Measurements from ENCODE around the gene ARHGAP8. TPM values are rescaled to one million over a fixed set of nuclear protein-coding genes. Genes with fewer than 3 reads are reported as not detected.
"Not testable (repeated sequence)": the region's sequence is repeated elsewhere in the genome, so short reads cannot be mapped to it uniquely, and the experiment has no call there.

Gene ARHGAP8
- total RNA-seq, 2 experiments from 2014 or later = 2.2 to 2.9 TPM

DNA sequence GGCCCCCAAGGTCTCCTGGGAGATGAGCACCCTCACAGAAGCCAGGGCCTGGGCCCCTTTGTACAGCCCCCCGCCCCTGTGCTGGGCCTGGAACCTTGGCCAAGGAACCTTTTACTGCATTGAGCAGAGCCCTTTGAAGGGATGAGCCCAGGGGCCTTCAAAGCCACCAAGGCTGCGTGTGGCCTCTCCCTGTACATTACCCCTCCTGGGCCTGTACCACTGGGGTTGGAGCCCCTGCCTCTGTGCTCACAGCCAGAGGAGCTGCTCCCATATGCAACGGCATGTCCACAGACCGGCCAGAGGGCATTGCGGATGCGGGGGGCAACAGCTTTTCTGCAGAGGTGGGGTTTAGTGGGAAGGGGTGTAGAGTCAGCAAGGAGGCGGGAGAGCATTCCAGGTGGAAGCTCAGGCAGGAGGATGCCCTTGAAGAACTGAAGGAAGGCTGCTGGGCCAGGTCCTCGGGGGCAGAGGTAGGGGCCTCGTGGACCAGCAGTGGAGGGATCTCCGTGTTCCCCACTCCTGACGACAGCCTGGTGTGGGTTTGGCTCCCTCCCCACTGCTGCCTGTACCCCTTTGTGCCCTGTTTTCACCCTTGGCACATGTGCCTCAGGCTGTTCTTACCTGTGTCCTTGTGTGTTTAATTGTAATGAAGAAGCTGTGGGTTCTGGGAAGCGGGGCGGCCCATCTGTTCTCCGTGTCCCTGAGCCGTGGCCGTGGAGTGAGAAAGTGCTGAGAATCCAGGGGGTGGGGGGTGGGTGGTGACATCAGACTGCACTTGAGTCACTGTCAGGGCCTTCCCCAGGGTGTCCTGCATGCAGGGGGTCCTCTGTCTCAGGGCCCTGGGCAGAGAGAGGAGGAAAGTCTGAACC is 46.9 kb downstream of the ARHGAP8 start:
- no peaks in the 10 kb centered on the region for H3K9me3 Mint-ChIP-seq
- H3K27me3 Mint-ChIP-seq = no peaks in the 10 kb centered on the region
- no peaks in the 10 kb centered on the region for H3K36me3 Mint-ChIP-seq
- no peak overlapping the region for H3K4me3 Mint-ChIP-seq
- POLR2A ChIA-PET = no interaction called here
- no peak overlapping the region for H3K27ac Mint-ChIP-seq
- ATAC-seq (ENCODE audit: low read depth) = no peak
- no peak for DNase-seq
- peaks cover 19% of the 10 kb centered on the region for H3K4me1 Mint-ChIP-seq

DNA sequence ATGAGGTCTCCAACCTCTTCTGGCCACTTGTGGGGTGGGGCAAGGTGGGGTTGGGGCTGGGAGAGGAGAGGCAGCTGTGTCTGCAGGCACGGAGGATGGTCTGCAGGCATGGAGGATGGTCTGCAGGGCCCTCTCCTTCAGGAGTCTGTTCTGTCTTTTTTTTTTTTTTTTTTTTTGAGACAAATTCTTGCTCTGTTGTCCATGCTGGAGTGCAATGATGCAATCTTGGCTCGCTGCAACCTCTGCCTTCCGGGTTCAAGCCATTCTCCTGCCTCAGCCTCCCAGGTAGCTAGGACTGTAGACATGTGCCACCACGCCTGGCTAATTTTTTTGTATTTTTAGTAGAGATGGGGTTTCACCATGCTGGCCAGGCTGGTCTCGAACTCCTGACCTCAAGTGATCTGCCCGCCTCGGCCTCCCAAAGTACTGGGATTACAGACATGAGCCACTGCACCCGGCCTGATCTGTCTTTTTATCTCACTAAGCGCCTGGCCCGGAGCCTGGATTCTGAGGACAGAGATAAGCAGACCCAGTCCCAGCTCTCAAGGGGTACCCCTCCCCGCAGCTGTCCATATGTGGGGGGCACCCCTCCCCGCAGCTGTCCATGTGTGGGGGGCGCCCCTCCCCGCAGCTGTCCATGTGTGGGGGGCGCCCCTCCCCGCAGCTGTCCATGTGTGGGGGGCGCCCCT is 47.7 kb downstream of the ARHGAP8 start:
- H3K27ac Mint-ChIP-seq; ATAC-seq (ENCODE audit: low read depth); POLR2A ChIA-PET; H3K4me3 Mint-ChIP-seq; DNase-seq; H3K9me3 Mint-ChIP-seq; H3K36me3 Mint-ChIP-seq; H3K27me3 Mint-ChIP-seq: not testable (repeated sequence)
- H3K4me1 Mint-ChIP-seq = peaks cover 22% of the 10 kb centered on the region

- H3K9me3 Mint-ChIP-seq = no peaks in the 10 kb centered on the region
- POLR2A ChIA-PET = interaction anchor here (0.6 kb wide), 1 partner anchor 29 kb away, joined by 6 read pairs; no protein-coding TSS in a partner anchor
- no peaks in the 10 kb centered on the region for H3K36me3 Mint-ChIP-seq
- H3K27ac Mint-ChIP-seq = no peak overlapping the region
- H3K4me1 Mint-ChIP-seq = peaks cover 30% of the 10 kb centered on the region
- DNase-seq = no peak
- H3K4me3 Mint-ChIP-seq = no peak overlapping the region
- ATAC-seq (ENCODE audit: low read depth) = no peak
- H3K27me3 Mint-ChIP-seq = peaks cover 2% of the 10 kb centered on the region
Measured at GRCh38 chr22:44801476-44801875, 49.1 kb downstream of the ARHGAP8 start.

- DNase-seq (no peak), ATAC-seq (ENCODE audit: low read depth) (no peak)
- POLR2A ChIA-PET = no interaction called here
- H3K4me1 Mint-ChIP-seq = peaks cover 30% of the 10 kb centered on the region
- H3K27me3 Mint-ChIP-seq = peaks cover 2% of the 10 kb centered on the region
- no peaks in the 10 kb centered on the region for H3K36me3 Mint-ChIP-seq
- H3K27ac Mint-ChIP-seq = no peak overlapping the region
- H3K4me3 Mint-ChIP-seq = no peak overlapping the region
- H3K9me3 Mint-ChIP-seq = no peaks in the 10 kb centered on the region
Measured at GRCh38 chr22:44802071-44802700, 49.8 kb downstream of the ARHGAP8 start.

DNA sequence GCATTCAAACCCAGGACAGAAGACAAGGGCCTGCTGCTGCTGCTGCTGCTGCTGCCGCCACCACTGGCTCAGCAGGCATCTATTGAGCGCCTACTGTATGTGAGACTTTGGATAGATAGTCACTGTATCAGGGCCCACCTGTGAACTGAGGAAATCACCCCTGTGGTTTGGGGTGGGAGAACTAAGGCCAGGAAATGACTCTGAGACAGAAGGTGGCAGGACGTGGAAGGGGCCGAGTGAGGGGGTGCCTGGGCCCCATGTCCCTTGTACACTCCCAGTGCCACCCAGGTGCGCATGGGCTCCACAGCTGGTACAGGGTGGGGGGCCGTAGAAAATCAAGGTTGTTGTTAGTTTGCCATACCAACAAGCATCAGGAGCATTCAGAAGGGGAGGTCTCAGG is 50.6 kb downstream of the ARHGAP8 start:
- ATAC-seq (ENCODE audit: low read depth) (peak; percentile 64), DNase-seq (no peak)
- peaks cover 2% of the 10 kb centered on the region for H3K27me3 Mint-ChIP-seq
- H3K36me3 Mint-ChIP-seq = no peaks in the 10 kb centered on the region
- peak overlapping the region; percentile 22 for H3K27ac Mint-ChIP-seq
- no peaks in the 10 kb centered on the region for H3K9me3 Mint-ChIP-seq
- H3K4me3 Mint-ChIP-seq = peak overlapping the region; percentile 5
- peaks cover 32% of the 10 kb centered on the region for H3K4me1 Mint-ChIP-seq
- POLR2A ChIA-PET = no interaction called here

GRCh38 chr22:44804327-44804726 is 52.0 kb downstream of the ARHGAP8 start:
- Mint-ChIP-seq H3K4me1 (peaks cover 35% of the 10 kb centered on the region), H3K27ac (no peak overlapping the region), H3K36me3 (no peaks in the 10 kb centered on the region), H3K9me3 (no peaks in the 10 kb centered on the region), H3K27me3 (peaks cover 2% of the 10 kb centered on the region), H3K4me3 (no peak overlapping the region)
- POLR2A ChIA-PET = interaction anchor here (1.2 kb wide), 1 partner anchor 8 kb away, joined by 4 read pairs; no protein-coding TSS in a partner anchor
- ATAC-seq (ENCODE audit: low read depth) (no peak), DNase-seq (no peak)

- H3K4me3 Mint-ChIP-seq = no peak overlapping the region
- peaks cover 35% of the 10 kb centered on the region for H3K4me1 Mint-ChIP-seq
- ATAC-seq (ENCODE audit: low read depth) = no peak
- DNase-seq = no peak
- POLR2A ChIA-PET = interaction anchor here (1.2 kb wide), 1 partner anchor 9 kb away, joined by 4 read pairs; no protein-coding TSS in a partner anchor
- no peaks in the 10 kb centered on the region for H3K9me3 Mint-ChIP-seq
- H3K27me3 Mint-ChIP-seq = peaks cover 2% of the 10 kb centered on the region
- no peaks in the 10 kb centered on the region for H3K36me3 Mint-ChIP-seq
- H3K27ac Mint-ChIP-seq = no peak overlapping the region
Measured at GRCh38 chr22:44805711-44806110, 53.3 kb downstream of the ARHGAP8 start.

- peaks cover 2% of the 10 kb centered on the region for H3K27me3 Mint-ChIP-seq
- H3K9me3 Mint-ChIP-seq = no peaks in the 10 kb centered on the region
- POLR2A ChIA-PET = no interaction called here
- H3K27ac Mint-ChIP-seq = no peak overlapping the region
- H3K4me3 Mint-ChIP-seq = no peak overlapping the region
- H3K4me1 Mint-ChIP-seq = peaks cover 31% of the 10 kb centered on the region
- H3K36me3 Mint-ChIP-seq = no peaks in the 10 kb centered on the region
- ATAC-seq (ENCODE audit: low read depth) (no peak), DNase-seq (no peak)
Measured at GRCh38 chr22:44807232-44807631, 54.9 kb downstream of the ARHGAP8 start.

GRCh38 chr22:44807915-44808690 is 55.7 kb downstream of the ARHGAP8 start:
- Mint-ChIP-seq H3K4me1 (peaks cover 24% of the 10 kb centered on the region), H3K9me3 (no peaks in the 10 kb centered on the region), H3K27me3 (peaks cover 2% of the 10 kb centered on the region), H3K36me3 (no peaks in the 10 kb centered on the region), H3K27ac (no peak overlapping the region), H3K4me3 (no peak overlapping the region)
- POLR2A ChIA-PET = no interaction called here
- ATAC-seq (ENCODE audit: low read depth) = no peak
- DNase-seq = no peak

DNA sequence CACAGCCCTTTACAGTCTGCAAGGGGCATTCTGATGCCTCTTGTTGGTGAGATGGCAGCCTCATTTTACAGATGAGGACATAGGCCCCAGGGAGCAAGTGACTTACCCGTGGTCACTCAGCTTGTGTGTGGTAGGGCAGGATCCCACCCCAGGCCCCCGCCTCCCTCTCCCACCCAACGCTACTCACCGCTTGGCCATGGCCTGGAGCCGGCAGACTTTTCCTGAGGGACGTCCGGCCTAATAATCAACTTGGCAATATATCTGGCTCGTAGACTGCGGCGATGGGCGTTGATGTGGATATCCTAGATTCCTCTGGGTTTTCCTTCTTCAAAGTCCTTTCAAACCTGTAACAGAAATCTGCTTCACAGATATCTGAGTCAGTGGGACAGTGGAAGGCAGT is 57.1 kb downstream of the ARHGAP8 start:
- H3K27ac Mint-ChIP-seq = no peak overlapping the region
- POLR2A ChIA-PET = no interaction called here
- peaks cover 15% of the 10 kb centered on the region for H3K4me1 Mint-ChIP-seq
- ATAC-seq (ENCODE audit: low read depth) (no peak), DNase-seq (no peak)
- no peak overlapping the region for H3K4me3 Mint-ChIP-seq
- H3K9me3 Mint-ChIP-seq = no peaks in the 10 kb centered on the region
- H3K36me3 Mint-ChIP-seq = no peaks in the 10 kb centered on the region
- H3K27me3 Mint-ChIP-seq = peaks cover 2% of the 10 kb centered on the region

DNA sequence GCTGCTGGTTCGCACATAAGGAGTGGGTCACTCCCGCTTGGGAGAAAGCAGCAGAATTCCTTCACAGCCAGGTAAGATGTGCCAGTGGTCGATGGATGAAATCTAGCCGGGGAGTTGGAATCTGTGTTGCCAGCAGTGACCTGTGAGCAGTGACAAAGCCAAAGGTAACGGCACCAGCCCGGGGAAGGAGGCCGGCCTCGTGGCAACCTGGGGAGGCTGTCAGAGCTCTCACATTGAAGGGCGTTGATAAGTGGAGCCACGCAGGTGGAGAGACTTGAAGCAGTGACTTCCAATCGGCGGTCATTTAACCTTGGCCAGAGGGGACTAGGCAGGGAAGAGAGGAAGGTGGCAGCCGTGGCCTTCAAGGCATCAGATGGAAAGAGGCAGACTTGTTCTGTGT is 58.8 kb downstream of the ARHGAP8 start:
- Mint-ChIP-seq H3K36me3 (no peaks in the 10 kb centered on the region), H3K9me3 (no peaks in the 10 kb centered on the region), H3K4me1 (peaks cover 7% of the 10 kb centered on the region), H3K27ac (no peak overlapping the region), H3K4me3 (no peak overlapping the region), H3K27me3 (no peaks in the 10 kb centered on the region)
- POLR2A ChIA-PET = no interaction called here
- ATAC-seq (ENCODE audit: low read depth) (no peak), DNase-seq (no peak)

- ATAC-seq (ENCODE audit: low read depth) (no peak), DNase-seq (no peak)
- Mint-ChIP-seq H3K36me3 (no peaks in the 10 kb centered on the region), H3K4me1 (no peaks in the 10 kb centered on the region), H3K4me3 (no peak overlapping the region), H3K27me3 (no peaks in the 10 kb centered on the region), H3K9me3 (no peaks in the 10 kb centered on the region), H3K27ac (no peak overlapping the region)
- POLR2A ChIA-PET = interaction anchor here (0.6 kb wide), 1 partner anchor 42 kb away, joined by 3 read pairs; no protein-coding TSS in a partner anchor
Measured at GRCh38 chr22:44813416-44813815, 61.0 kb downstream of the ARHGAP8 start.
